A549 treated with CpdA at 1 μM for 4 hours (cell line): ENCODE results near the gene CCNI. TPM values are rescaled to one million over a fixed set of nuclear protein-coding genes. Genes with fewer than 3 reads are reported as not detected.

Source experiments
- total RNA-seq: library from RNA; stranded (reverse); fragments of 200-300 nt; extraction: Qiagen RNA extraction; gene quantifications from 5 replicates; pipeline ENCODE4 v1.2.3, GENCODE V29; 2022; ENCODE audit warnings: low read depth

The CCNI gene, protein sequence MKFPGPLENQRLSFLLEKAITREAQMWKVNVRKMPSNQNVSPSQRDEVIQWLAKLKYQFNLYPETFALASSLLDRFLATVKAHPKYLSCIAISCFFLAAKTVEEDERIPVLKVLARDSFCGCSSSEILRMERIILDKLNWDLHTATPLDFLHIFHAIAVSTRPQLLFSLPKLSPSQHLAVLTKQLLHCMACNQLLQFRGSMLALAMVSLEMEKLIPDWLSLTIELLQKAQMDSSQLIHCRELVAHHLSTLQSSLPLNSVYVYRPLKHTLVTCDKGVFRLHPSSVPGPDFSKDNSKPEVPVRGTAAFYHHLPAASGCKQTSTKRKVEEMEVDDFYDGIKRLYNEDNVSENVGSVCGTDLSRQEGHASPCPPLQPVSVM
- total RNA-seq = 65.7 to 75.2 TPM (median 67.8 TPM) in 5 replicates

DNA sequence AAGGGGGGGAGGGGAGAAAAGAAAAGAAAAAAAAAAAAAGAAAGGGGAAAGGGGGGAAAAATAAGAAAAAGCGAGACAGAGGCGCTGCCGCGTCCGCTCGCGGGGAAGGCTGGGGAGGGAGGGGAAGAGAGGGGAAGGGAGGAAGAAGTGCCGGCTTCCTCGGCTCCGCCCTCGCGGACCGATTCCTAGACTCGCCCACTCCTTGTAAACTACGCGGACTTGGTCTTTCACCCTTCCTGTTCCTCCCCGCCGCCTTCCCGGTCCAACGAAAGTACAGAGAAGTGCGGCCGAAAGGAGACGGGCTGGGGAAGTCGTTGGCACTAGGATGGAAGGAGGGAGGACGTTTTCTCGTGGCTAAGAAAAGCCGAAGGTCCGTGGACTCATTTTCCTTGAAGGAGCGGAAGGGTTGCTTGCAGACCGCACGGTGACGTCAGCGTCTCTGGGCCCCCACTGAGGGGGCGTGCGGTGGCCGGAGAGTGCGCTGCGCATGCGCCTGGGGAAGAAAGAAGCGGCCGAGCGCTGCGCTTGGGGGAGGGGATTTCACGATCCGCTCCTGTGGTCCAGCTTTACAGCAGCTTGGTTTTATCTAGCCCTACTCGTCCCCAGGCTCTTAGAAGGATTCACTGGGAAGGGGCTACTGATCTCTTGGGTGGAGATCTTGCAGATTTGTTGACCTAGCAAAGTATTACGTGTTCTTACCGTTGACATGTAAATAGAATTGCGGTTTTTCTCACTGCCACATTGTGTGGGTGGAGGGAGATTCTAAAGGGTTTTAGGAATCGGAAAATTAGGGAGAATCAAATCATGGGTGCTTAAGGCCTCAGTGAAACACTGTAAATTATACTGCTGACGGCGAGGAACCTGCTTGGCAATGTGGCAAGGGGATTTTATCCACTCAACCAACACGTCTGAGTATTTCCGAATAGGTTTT lies at the start of gene CCNI:
Gene CCNI, minus strand, starts transcription at position 121 of the 931 bp plus-strand sequence. CDS start 9,627 bp downstream, outside the sequence.

Other genes with a start within 250 kb of the CCNI start
- 0.06 TPM in 1 of 5 replicates, not detected in the others for gene SOWAHB, start 177.8 kb downstream of the CCNI start, total RNA-seq
- gene SEPTIN11, start 126.2 kb downstream of the CCNI start, total RNA-seq = 26.3 to 51.6 TPM (median 33.9 TPM) in 5 replicates
- gene CCNG2, start 81.2 kb upstream of the CCNI start, total RNA-seq = 3.4 to 7.7 TPM (median 7.2 TPM) in 5 replicates